Activated CD4-positive, alpha-beta T cell treated with anti-CD3 and anti-CD28 coated beads, Interleukin-2, amount 50 U/mL, for 4 hours (primary cell): ENCODE measurements around the gene CFLAR.
"Not testable (repeated sequence)": the region's sequence is repeated elsewhere in the genome, so short reads cannot be mapped to it uniquely, and the experiment has no call there.

Source experiments
- DNase-seq, 2 experiments: peaks; one replicate each; pipeline ENCODE4 v3.0.0-alpha.2; 2020

CFLAR gene

DNA sequence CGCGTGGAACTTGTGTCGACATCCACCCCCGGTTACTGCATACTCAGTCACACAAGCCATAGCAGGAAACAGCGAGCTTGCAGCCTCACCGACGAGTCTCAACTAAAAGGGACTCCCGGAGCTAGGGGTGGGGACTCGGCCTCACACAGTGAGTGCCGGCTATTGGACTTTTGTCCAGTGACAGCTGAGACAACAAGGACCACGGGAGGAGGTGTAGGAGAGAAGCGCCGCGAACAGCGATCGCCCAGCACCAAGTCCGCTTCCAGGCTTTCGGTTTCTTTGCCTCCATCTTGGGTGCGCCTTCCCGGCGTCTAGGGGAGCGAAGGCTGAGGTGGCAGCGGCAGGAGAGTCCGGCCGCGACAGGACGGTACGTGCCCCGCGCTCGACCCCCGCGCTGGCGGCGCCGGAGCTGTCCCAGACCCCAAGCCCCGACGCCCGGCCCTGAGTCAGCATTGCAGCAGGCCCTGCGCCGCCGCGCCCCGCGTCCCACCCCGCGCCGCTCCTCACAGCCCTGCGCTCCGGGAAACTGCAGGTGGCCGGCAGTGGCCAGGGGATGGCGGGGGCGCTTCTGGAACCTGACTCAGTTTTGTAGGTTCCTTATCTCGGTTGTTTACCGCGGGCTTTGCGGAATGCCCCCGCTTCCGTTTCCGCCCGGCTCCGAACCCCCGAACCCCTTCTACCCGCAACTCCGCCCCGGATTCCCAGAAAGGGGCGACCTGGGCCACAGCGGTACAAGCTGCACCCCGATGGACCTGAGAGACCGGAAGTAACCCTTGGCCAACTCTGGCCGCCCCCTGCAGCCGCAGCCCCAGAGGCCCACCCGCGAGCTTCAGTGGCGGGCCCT lies at the start of gene CFLAR:
Gene CFLAR, plus strand, starts transcription at position 50 of the 844 bp plus-strand sequence. CDS start 13,702 bp downstream, outside the sequence.
- peak; percentile 61 to 65 for DNase-seq

DNA sequence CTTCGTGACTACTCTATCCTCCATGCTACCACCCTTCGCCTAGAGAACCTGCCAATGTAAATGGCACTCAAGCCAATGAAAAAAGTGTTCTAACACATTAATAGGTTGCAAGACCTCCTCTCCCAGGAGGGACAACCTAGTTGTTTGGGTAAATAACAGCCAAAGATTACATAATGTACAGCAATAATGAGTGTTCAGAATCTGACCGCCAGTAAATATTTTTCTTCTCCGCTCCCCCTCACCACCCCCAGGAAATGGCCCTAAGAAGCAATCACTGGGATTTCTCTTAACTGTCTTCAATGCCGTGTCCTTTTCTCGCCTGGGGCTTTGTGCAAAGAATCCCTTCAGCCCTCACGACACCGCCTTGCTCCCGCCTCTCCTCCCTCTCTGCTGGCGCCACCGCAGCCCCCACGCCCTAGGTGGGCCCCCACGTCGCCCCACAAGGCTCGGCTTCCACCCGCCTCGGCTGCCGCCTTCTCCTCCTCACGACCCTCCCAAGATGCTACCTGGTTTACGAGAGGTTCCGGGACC lies 45.0 kb upstream of the CFLAR start:
- DNase-seq = no peak

DNA sequence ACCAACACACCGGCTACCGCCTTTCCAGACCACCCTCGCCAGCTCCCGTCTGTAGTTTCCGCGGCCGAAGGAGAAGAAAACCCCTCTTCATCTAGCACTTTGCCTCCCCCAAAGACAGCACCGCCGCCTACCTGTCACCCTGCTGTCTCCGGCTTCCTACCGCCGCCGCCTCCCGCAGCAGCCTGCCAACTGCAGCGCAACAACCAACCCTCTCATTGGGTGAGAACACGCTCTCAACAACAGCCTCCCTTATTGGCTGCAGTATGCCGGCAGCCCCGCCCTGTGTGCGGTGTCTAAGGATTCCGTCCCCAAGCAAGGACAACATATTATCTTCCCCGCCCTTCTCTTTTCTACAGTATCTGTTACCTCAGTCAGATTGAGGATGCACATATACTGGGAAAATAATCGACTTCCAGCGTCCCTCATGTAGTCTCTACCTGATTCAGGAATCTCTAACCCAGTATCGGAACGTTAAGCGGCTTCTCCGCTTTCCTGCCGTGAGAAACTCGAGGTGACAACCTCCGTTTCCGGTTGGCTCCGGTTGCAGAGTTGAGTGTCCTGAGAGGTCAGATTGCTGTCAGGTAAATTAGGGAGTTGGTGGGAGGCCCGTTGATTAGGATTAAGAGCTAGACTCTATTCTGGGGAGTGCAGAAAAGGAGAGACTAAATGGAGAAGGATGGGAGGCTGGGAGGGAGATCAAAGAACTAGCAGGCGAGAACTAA lies 44.3 kb upstream of the CFLAR start, which contains the start of the genes HYCC2 and NDUFB3:
Gene HYCC2, minus strand, starts transcription at position 193 of the 722 bp plus-strand sequence. CDS start 47,662 bp downstream, outside the sequence.
Gene NDUFB3, plus strand, starts transcription at position 523 of the 722 bp plus-strand sequence. CDS start 6,882 bp downstream, outside the sequence.
- DNase-seq = peak; percentile 88 to 89

DNA sequence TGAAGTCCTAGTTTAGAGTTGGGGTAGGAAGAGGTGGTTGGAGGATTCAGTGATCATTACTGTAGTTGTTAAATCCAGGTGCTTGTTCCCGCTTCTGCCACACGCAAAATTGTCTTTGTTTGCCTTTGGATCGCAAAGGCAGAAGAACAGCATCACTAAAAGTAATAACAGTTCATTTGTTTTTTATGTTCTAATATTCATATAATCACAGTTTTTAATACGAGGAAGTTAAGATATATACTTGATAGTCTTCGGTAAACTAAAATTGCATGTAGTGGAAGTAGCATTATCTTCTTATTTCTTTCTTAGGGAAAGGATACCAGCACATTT lies 43.8 kb upstream of the CFLAR start:
- DNase-seq = no peak

DNA sequence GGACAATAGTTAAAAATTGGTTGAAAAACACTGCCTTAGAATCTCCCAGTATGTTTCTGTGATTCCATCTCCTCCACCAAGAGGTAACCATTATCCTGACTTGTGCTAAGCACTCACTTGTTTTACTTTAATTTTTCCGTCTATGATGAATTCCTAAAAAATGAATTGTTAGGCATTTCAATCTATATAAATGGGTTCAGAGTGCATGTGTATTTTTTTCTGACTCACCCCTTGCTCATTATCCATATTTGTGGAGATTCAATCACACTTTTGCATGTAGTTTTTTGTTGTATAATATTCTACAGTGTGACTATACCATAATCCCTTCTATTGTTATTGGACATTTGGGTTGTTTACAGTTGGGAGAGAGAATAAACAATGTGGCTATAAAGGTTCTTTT lies 42.9 kb upstream of the CFLAR start:
- DNase-seq = no peak

DNA sequence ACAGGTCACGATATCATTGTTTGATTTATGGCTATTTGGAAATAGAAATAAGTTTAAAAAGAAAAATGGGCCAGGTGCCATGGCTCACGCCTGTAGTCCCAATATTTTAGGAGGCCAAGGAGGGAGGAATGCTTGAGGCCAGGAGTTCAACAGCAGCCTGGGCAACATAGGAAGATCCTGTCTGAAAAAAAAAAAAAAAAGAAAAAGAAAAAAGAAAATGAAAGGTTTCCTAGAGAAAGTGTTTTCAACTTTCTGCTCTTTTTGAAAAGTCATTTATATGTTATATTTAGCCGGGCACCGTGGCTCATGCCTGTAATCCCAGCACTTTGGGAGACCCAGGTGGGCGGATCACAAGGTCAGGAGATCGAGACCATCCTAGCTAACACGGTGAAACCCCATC lies 41.0 kb upstream of the CFLAR start:
- DNase-seq = no peak

DNA sequence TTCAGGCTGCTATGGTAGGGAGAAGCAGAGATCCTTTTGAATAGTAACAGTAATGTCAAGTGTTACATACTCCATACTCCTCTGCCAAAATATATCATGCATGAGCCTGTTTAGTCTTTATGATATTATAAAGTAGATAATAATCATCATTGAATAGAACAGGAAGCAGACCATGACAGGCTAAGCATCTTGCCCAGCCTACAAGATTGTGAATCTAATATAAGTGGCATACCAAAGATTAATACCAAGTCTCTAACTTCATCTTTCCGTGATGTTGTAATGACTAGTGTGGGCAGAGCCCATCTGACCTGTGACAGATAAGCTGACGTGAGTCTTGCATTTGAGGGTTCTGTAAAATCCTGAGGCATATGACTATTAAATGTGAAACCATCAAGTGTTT lies 31.1 kb upstream of the CFLAR start:
- no peak for DNase-seq

DNA sequence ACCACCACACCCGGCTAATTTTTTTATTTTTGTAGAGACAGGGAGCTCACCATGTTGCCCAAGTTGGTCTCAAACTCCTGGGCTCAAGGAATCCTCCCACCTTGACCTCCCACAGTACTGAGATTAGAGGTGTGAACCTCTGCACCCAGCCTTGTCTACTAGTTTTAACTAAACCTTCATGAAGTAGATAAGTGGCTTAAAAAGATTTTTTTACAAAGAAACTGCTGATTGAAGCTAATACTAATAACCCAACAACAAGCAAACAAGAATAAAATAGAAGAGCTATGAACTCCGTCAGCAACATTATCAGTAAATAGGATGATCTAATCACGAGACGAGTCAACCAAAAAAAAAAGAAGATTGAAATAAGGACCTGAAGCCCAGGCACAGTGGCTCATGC lies 25.4 kb upstream of the CFLAR start:
- no peak for DNase-seq

DNA sequence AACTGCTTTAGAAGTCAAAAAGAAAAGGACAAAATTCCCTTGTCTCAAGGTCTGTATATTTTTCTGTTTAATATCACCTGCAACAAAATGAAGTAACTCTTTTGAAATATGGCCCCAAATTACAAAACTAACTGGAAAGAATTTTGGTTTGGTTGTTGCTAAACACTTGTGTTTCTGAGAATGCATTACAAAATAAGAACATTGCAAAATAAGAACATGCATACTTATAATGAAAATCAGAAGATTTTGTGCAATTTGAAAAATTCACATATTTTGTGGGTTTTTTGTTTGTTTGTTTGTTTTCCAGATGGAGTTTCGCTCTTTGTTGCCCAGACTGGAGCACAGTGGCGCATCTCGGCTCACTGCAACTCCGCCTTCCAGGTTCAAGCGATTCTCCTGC lies 22.4 kb upstream of the CFLAR start:
- DNase-seq = no peak

DNA sequence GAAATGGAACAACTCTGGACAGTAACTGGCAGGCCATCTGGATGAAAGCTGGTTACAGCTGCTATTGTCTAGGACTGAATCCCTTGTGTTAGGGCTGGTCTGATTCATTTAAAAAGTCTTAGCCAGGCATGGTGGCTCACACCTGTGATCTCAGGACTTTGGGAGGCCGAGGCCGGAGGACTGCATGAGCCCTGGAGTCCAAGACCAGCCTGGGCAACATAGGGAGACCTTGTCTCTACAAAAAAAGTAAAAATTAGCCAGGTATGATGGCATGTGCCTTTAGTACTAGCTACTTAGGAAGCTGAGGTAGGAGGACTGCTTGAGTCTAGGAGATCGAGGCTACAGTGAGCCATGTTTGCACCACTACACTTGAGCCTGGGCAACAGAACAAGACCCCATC lies 15.5 kb upstream of the CFLAR start:
- DNase-seq = no peak

DNA sequence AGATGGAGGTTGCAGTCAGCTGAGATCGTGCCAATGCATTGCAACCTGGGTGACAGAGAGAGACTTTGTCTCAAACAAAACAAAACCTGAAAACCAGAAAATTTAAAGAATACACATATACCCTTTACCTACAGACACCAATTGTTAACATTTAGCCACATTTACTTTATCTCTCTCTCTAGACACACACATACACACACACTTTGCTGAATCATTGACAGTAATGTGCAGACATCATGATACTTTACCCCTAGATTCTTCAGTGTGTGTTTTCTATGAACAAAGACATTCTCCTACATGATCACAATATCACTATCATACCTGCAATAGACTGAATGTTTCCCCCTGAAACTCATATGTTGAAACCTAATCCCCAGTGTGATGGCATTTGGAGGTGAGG lies 10.2 kb upstream of the CFLAR start:
- no peak for DNase-seq

DNA sequence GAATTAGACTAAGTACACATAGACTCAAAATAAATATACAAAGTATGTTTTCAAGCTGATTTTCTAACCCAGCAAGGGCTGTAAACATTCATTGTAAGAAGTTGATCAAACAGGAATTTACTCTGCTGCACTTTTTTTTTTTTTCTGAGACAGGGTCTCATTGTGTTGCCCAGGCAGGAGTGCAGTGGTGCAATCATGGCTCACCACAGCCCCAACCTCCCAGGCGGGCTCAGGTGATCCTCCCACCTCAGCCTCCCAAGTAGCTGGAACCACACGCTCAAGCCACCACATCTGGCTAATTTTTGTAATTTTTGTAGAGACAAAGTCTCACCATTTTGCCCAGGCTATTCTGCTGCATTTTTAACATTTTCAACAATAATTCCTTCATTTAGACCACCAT lies 8.3 kb upstream of the CFLAR start:
- DNase-seq = no peak

DNA sequence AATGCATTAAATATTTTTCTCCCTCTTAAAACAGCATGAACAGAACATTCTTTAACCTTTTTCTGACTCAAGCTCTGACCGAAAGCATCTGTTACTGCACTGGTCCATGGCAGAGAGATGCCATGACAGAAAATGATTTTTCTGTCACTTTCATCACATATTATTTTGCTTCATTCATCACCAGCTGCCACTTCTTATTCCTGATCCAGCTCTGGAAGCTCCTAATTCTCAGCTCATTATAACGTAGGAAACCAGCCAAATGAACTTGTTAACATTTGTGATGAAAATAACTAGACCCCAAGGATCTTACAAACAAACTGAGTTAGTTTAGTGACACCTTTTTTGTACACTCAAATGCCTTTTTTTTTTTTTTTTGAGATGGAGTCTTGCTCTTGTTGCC lies 7.6 kb upstream of the CFLAR start:
- no peak for DNase-seq

DNA sequence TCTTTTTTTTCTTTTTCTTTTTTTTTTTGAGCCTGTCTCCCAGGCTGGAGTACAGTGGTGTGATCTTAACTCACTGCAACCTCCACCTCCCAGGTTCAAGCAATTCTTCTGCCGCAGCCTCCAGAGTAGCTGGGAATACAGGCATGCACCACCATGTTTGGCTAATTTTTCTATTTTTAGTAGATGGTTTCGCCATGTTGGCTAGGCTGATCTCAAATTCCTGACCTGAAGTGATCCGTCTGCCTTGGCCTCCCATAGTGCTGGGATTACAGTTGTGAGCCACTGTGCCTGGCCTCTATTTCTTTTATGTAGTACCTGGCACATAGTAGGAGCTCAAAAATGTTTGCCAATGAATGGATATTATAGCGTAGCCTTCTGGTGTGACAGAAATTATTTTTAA lies 6.8 kb upstream of the CFLAR start:
- DNase-seq = no peak

DNA sequence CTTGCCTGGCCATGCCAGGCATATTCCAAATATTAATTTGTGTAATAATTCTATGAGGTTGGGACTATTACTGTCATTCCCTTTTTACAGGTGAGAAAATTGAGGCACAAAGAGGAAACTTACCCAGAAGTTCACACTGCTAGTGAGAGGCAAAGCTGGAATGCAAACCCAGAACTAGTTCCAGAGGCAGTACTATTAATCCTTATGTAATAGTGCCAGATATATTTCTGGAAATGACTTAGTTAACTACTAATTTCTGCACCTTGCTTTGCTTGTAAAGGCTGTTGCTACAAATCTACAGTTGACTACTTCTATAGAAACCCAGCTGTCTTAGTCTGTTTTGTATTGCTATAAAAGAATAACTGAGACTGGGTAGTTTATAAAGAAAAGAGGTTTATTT lies 5.3 kb upstream of the CFLAR start:
- DNase-seq = no peak

DNA sequence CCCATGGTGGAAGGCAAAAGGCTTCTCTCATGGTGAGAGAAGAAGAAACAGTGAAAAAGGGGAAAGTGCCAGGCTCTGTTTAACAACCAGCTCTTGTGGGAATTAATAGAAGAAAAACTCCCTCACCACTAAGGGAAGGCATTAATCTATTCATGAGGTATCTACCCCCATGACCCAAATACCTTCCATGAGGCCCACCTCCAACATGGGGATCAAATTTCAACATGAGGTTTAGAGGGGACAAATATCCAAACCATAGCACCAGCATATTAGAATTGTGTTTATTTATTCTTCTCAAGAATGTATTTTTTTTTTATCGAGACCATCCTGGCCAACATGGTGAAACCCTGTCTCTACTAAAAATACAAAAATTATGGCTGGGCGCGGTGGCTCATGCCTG lies 4.9 kb upstream of the CFLAR start:
- DNase-seq = no peak

DNA sequence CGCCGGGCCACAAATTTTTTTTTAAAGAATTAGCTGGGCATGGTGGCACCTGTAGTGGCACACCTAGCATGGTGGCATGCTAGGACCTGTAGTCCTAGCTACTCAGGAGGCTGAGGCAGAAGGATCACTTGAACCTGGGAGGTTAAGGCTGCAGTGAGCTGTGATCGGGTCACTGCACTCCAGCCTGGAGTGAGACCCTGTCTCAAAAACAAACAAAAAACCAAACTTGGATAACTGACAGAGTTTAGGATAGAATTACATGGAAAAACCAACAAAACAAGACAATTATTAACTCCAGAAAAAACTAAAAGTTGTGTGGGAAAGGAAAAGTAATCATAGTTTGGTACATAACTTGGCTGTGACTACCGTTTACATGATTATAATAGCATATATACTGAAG lies 1.6 kb upstream of the CFLAR start:
- DNase-seq = no peak

DNA sequence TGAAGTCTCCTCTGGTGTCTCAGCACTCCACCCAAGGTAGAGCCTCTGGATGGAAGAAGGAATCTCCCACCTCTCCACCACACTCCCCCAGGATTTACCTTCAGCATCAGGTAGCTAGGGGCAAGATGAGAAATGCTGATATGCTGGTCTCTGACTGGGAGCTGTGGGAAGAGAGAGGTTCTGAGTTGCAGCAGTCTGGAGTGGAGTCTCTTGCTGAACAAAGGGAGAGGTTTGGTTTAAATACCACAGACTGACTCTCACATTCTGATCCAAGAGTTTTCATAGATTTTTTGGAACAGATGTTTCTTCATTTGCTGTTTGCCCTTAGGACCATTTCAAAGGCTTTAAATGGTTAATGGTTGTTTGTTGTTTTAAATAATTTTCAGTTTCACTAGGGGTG lies 1.1 kb upstream of the CFLAR start:
- no peak for DNase-seq

DNA sequence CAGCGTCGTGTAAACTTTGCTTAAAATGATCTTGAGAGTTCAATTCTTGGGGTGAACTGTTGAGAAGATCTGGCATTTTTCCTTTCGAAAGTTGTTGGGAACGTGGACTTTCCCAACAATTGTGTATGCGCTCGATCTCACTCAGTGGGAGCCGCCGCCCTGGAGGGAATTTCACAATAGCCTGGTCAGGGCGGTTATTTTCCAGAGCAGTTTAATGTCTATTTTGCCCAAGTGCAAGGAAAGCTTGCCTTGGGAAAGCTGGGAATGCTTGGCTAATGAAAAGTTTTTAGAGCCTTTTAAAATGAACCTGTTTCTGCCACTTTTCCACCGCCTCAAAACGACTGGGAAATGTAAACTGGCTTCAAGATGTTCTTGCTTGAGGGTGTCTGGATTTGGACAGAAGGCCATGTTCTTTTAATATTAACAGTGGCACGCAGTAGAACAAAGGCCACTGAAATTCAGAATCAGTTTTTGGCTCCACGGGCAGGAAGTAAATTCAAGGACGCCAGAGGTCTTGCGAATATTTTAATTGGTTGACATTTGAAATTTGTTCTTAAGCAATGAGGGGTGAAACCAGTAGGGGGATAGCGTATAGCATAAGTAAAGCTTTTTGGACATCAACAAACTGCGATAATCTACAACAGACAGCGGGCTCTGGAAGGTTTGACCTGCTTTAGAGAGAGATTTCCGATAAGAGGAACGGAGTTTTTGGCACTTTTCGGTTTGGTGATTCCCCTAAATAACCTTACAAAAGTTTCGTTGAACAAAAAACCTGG lies 1.2 kb downstream of the CFLAR start:
- no peak for DNase-seq

DNA sequence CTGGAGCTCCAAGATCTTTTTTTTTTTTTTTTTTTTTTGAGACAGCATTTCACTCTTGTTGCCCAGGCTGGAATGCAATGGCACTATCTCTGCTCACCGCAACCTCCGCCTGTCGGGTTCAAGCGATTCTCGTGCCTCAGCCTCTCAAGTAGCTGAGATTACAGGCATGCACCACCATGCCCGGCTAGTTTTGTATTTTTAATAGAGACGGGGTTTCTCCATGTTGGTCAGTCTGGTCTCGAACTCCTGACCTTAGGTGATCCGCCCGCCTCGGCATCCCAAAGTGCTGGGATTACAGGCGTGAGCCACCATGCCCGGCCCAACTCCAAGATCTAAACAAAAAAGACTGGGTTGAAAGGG lies 1.8 kb downstream of the CFLAR start:
- not testable (repeated sequence) for DNase-seq

DNA sequence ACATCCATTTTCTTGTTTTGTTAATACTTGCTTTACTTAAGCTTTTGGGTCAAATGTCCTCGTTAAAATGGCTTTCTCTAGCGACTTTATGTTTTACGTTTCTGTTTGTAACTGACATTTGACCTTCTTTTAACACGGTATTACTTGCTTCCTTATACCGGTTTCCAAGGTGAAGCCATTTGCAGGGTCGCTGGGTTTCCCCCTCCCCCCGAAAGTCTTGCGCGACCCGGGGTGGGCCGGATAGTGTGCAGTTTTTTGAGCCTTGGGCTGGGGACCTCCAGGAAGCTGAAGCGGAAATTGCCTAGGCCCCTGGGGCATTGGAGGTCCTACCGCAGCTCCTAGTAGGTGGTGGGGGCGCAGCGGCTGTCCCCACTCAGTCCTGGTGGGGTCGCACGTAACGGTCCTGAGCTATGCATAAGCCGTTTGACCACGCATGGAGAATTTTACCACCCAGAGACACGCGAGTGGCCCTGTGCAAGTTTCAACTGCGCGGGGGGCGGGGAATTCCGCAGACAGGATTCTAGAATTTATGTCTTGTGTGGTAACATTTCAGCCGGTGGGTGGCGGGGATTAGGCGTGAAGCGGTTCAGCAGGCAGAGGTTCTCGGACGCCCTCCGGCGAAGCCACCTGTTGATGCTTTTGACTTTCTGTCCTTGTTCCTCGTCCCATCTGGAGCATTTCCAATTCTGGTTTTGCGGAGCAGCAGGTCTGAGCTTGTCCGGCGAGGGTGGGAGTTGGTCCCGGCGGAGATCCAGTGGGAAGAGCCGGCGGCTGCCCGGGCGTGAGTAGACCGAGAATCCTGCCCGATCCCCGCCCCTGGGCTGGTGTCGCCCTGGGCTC lies 2.4 kb downstream of the CFLAR start:
- peak; percentile 87 for DNase-seq
